IMR-90 (cell line): ENCODE measurements around the gene ARHGAP15. TPM values are rescaled to one million over a fixed set of nuclear protein-coding genes. Genes with fewer than 3 reads are reported as not detected.

Experiments used
- ATAC-seq: fragments of 200-7000 bp; cut with Tn5 transposase; 2 replicates; pipeline ENCODE4 v1.9.1; 2020; ENCODE audit warnings: low read depth, mild to moderate bottlenecking, moderate library complexity
- BruUV-seq: library from RNA; stranded (reverse); fragments of 400-500 nt; replicated peaks from 2 replicates; lab custom pipeline; 2021; lab: Mats Ljungman, UMichigan
- CTCF ChIA-PET: fragments of 300-600 bp; formaldehyde crosslinking; extraction: SDS; loops from one replicate; lab custom pipeline; 2021; ENCODE audit warnings: antibody characterized with exemption; lab: Yijun Ruan, JAX
- POLR2A ChIA-PET: fragments of 300-600 bp; sonication (Branson Sonifier 250); formaldehyde crosslinking; loops from one replicate; lab custom pipeline; 2022; ENCODE audit warnings: antibody characterized with exemption; ENCODE audit not compliant: unreplicated experiment; lab: Charles Lee
- DNase-seq: peaks from one replicate; pipeline ENCODE4 v3.0.0; 2013
- H2AFZ ChIP-seq: replicated peaks from 2 replicates; pipeline ENCODE3; 2013; ENCODE audit warnings: low read length, mild to moderate bottlenecking; ENCODE audit not compliant: poor library complexity
- H2AK5ac ChIP-seq: 2 replicates; pipeline ENCODE4 v1.6.1; 2013; ENCODE audit warnings: low read depth, low read length, inconsistent platforms
- H2AK9ac ChIP-seq: replicated peaks from 2 replicates; pipeline ENCODE3; 2013; ENCODE audit warnings: mild to moderate bottlenecking, low read depth, low read length, moderate library complexity; ENCODE audit not compliant: poor library complexity
- H2BK120ac ChIP-seq: 2 replicates; pipeline ENCODE4 v1.6.1; 2013; ENCODE audit warnings: low read depth, low read length, inconsistent platforms
- H2BK15ac ChIP-seq: 3 replicates; pipeline ENCODE4 v1.6.1; 2013; ENCODE audit warnings: low read depth, low read length, inconsistent platforms
- H2BK20ac ChIP-seq: 2 replicates; pipeline ENCODE4 v1.6.1; 2013; ENCODE audit warnings: low read depth, mild to moderate bottlenecking, inconsistent platforms, low read length, moderate library complexity
- H2BK5ac ChIP-seq: 2 replicates; pipeline ENCODE4 v1.6.1; 2013; ENCODE audit warnings: mild to moderate bottlenecking, low read depth, low read length, inconsistent platforms; ENCODE audit not compliant: poor library complexity, severe bottlenecking
- H3K14ac ChIP-seq: replicated peaks from 2 replicates; pipeline ENCODE4 v1.6.1; 2013; ENCODE audit warnings: low read depth, low read length, inconsistent platforms
- H3K18ac ChIP-seq: 2 replicates; pipeline ENCODE4 v1.6.1; 2013; ENCODE audit warnings: low read depth, low read length, control low read depth
- H3K23ac ChIP-seq: 2 replicates; pipeline ENCODE4 v1.6.1; 2013; ENCODE audit warnings: low read depth, low read length, inconsistent platforms
- H3K27ac ChIP-seq: 2 replicates; pipeline ENCODE4 v1.5.1; 2013; ENCODE audit warnings: mild to moderate bottlenecking, control low read depth, low read length; ENCODE audit not compliant: insufficient read depth
- H3K27me3 ChIP-seq: 2 replicates; pipeline ENCODE4 v1.6.1; 2013; ENCODE audit warnings: low read length; ENCODE audit not compliant: control insufficient read depth, insufficient read depth
- H3K36me3 ChIP-seq: 2 replicates; pipeline ENCODE4 v1.6.1; 2013; ENCODE audit warnings: low read length, mixed read lengths; ENCODE audit not compliant: control insufficient read depth, insufficient read depth
- H3K4ac ChIP-seq: 2 replicates; pipeline ENCODE4 v1.6.1; 2013; ENCODE audit warnings: low read depth, low read length, inconsistent platforms
- H3K4me1 ChIP-seq: 2 replicates; pipeline ENCODE4 v1.6.1; 2013; ENCODE audit warnings: low read length, mixed read lengths; ENCODE audit not compliant: control insufficient read depth, insufficient read depth
- H3K4me2 ChIP-seq: 2 replicates; pipeline ENCODE4 v1.6.1; 2013; ENCODE audit warnings: low read depth, mild to moderate bottlenecking, control low read depth, low read length, moderate library complexity
- H3K4me3 ChIP-seq: 2 replicates; pipeline ENCODE4 v1.5.1; 2013; ENCODE audit warnings: low read depth, mild to moderate bottlenecking, control low read depth, low read length, moderate library complexity; ENCODE audit not compliant: insufficient read depth
- H3K56ac ChIP-seq: 2 replicates; pipeline ENCODE4 v1.6.1; 2013; ENCODE audit warnings: low read length, inconsistent platforms; ENCODE audit not compliant: insufficient read depth; ENCODE audit errors: extremely low read depth
- H3K79me1 ChIP-seq, 2 experiments: 2 replicates each; pipeline ENCODE4 v1.6.1; 2013; ENCODE audit warnings: low read length in 2 of 2, inconsistent platforms in 1 of 2, low read depth in 1 of 2
- H3K9ac ChIP-seq: 2 replicates; pipeline ENCODE4 v1.6.1; 2013; ENCODE audit warnings: low read depth, low read length, control low read depth
- H3K9me1 ChIP-seq: 2 replicates; pipeline ENCODE4 v1.6.1; 2013; ENCODE audit warnings: low read length, inconsistent platforms; ENCODE audit not compliant: insufficient read depth
- H3K9me3 ChIP-seq: 2 replicates; pipeline ENCODE4 v1.6.1; 2013; ENCODE audit warnings: low read length; ENCODE audit not compliant: control insufficient read depth, insufficient read depth
- H4K20me1 ChIP-seq: 2 replicates; pipeline ENCODE4 v1.6.1; 2013; ENCODE audit warnings: low read length, inconsistent platforms; ENCODE audit not compliant: insufficient read depth
- H4K5ac ChIP-seq: 2 replicates; pipeline ENCODE4 v1.6.1; 2013; ENCODE audit warnings: mild to moderate bottlenecking, low read depth, low read length, control low read depth
- H4K8ac ChIP-seq, 2 experiments: 2 replicates each; pipeline ENCODE4 v1.6.1; 2013; ENCODE audit warnings: low read depth in 2 of 2, low read length in 2 of 2, control low read depth in 1 of 2, inconsistent platforms in 1 of 2
- H4K91ac ChIP-seq: 2 replicates; pipeline ENCODE4 v1.6.1; 2013; ENCODE audit warnings: low read depth, low read length, inconsistent platforms; ENCODE audit not compliant: insufficient read depth
- BHLHE40 ChIP-seq: fragments of 150-350 bp; IDR thresholded peaks from 2 replicates; pipeline ENCODE4 v1.6.1; 2016; ENCODE audit warnings: mild to moderate bottlenecking, low read depth, low read length
- ELK1 ChIP-seq: fragments of 150-350 bp; IDR thresholded peaks from 2 replicates; pipeline ENCODE4 v1.6.1; 2016; ENCODE audit warnings: low read depth, mild to moderate bottlenecking, low read length, moderate library complexity, borderline replicate concordance
- NFE2L2 ChIP-seq: fragments of 150-350 bp; IDR thresholded peaks from 2 replicates; pipeline ENCODE4 v1.6.1; 2016; ENCODE audit warnings: low read depth, mild to moderate bottlenecking, low read length
- RAD21 ChIP-seq: IDR thresholded peaks from 2 replicates; pipeline ENCODE4 v1.6.1; 2012; ENCODE audit warnings: low read length, improper control_type of control experiment
- dilution Hi-C: fragments of 300-500 bp; cut with HindIII; formaldehyde crosslinking; loops from one replicate; pipeline ENCODE4 v1.14.3; 2018; ENCODE audit warnings: low sequenced_read_pairs; ENCODE audit not compliant: unreplicated experiment
- in situ Hi-C: fragments of 300-500 bp; cut with MboI; formaldehyde crosslinking; loops from 3 replicates; pipeline ENCODE4 v1.14.3; 2019; ENCODE audit warnings: low sequenced_read_pairs, inconsistent platforms, mixed read lengths
- intact Hi-C: fragments of 100-400 bp; cut with micrococcal nuclease; formaldehyde crosslinking; loops from 2 replicates; pipeline ENCODE4 v1.10.0; 2022
- polyA plus RNA-seq, 3 experiments: library from polyadenylated mRNA; depleted of rRNA; stranded (reverse); fragments of >200 nt; gene quantifications; 2 replicates each; pipeline ENCODE4 v1.2.3, GENCODE V29; 2012; ENCODE audit warnings: low replicate concordance in 1 of 3
- total RNA-seq: library from RNA; depleted of rRNA; stranded (reverse); fragments of >200 nt; gene quantifications from 2 replicates; pipeline ENCODE4 v1.2.3, GENCODE V29; 2012
- TF ChIP-seq, protein P1 (sequence below): conservative IDR thresholded peaks from 2 replicates; pipeline ENCODE4 v1.5.1; 2012; ENCODE audit warnings: mild to moderate bottlenecking, low read depth, low read length, improper control_type of control experiment

Gene ARHGAP15
- total and polyA plus RNA-seq, 2 of the 4 experiments (the other 2 are of a cell fraction), result not detected

- TF ChIP-seq NFE2L2 (no peak), ELK1 (no peak), RAD21 (no peak), BHLHE40 (no peak)
- TF ChIP-seq, protein P1, sequence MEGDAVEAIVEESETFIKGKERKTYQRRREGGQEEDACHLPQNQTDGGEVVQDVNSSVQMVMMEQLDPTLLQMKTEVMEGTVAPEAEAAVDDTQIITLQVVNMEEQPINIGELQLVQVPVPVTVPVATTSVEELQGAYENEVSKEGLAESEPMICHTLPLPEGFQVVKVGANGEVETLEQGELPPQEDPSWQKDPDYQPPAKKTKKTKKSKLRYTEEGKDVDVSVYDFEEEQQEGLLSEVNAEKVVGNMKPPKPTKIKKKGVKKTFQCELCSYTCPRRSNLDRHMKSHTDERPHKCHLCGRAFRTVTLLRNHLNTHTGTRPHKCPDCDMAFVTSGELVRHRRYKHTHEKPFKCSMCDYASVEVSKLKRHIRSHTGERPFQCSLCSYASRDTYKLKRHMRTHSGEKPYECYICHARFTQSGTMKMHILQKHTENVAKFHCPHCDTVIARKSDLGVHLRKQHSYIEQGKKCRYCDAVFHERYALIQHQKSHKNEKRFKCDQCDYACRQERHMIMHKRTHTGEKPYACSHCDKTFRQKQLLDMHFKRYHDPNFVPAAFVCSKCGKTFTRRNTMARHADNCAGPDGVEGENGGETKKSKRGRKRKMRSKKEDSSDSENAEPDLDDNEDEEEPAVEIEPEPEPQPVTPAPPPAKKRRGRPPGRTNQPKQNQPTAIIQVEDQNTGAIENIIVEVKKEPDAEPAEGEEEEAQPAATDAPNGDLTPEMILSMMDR, result no peak
- CTCF ChIA-PET, result no interaction called here
- POLR2A ChIA-PET, result no interaction called here
Observed at GRCh38 chr2:143515318-143515717, 386.1 kb downstream of the ARHGAP15 start.

More at GRCh38 chr2:143515318-143515717, 386.1 kb downstream of the ARHGAP15 start:
- no peak overlapping the region for H4K8ac ChIP-seq
- no peak overlapping the region for H2AK5ac ChIP-seq
- BruUV-seq, result no TSS peak
- no peaks in the 10 kb centered on the region for H3K9me3 ChIP-seq
- no peak overlapping the region for H3K14ac ChIP-seq
- ATAC-seq (no peak), DNase-seq (no peak)
- H3K18ac ChIP-seq, result no peak overlapping the region
- dilution Hi-C loops, result no loop called here
- intact Hi-C loops, result no loop called here
- in situ Hi-C loops, result loop anchor here (25.0 kb wide), 1 partner anchor 997 kb away; the partner anchor contains the start of gene ZEB2
- H3K56ac ChIP-seq, result no peak overlapping the region
- H4K91ac ChIP-seq, result no peak overlapping the region
- H2AFZ ChIP-seq, result no peak overlapping the region
- no peak overlapping the region for H3K4ac ChIP-seq
- H3K36me3 ChIP-seq, result no peaks in the 10 kb centered on the region
- no peak overlapping the region for H2BK20ac ChIP-seq
- H3K27me3 ChIP-seq, result no peaks in the 10 kb centered on the region
- H3K9me1 ChIP-seq, result no peaks in the 10 kb centered on the region
- no peak overlapping the region for H2BK120ac ChIP-seq
- no peak overlapping the region for H2BK15ac ChIP-seq
- no peaks in the 10 kb centered on the region for H4K20me1 ChIP-seq
- no peak overlapping the region for H3K4me2 ChIP-seq
- no peak overlapping the region for H3K23ac ChIP-seq
- no peak overlapping the region for H3K27ac ChIP-seq
- H2BK5ac ChIP-seq, result no peak overlapping the region
- H3K79me1 ChIP-seq, result no peaks in the 10 kb centered on the region
- H4K5ac ChIP-seq, result no peak overlapping the region
- H2AK9ac ChIP-seq, result no peak overlapping the region
- H3K4me1 ChIP-seq, result no peaks in the 10 kb centered on the region; the same call in 1 of the 2 replicates
- no peak overlapping the region for H3K4me3 ChIP-seq
- no peak overlapping the region for H3K9ac ChIP-seq
